Tibial artery (tissue), 4 donors: ENCODE data around the gene OR13J1.
A peak's percentile ranks its signal among the peaks of the same experiment; 100 is the strongest.

Source experiments
- DNase-seq, 2 donors: peaks; one replicate each; pipeline ENCODE4 v3.0.0-alpha.2; 2019
- H3K27ac ChIP-seq, 2 donors: fragments of 200-600 bp; sonication (generic) in 1 of 2; 1 replicate in 1 of 2; 2 replicates in 1 of 2; pipeline ENCODE4 v1.5.1; 2018 to 2019; ENCODE audit warnings: mild to moderate bottlenecking in 1 of 2
- H3K27me3 ChIP-seq, 2 donors: fragments of 200-600 bp; sonication (generic) in 1 of 2; one replicate each; pipeline versions ENCODE4 v1.5.1 to v1.6.0; 2016 to 2019
- H3K36me3 ChIP-seq, 3 donors: fragments of 200-600 bp; sonication (generic) in 2 of 3; one replicate each; pipeline ENCODE4 v1.5.1; 2016 to 2019; ENCODE audit warnings: mild to moderate bottlenecking in 2 of 3
- H3K4me1 ChIP-seq, 4 donors: fragments of 200-600 bp; sonication (generic) in 2 of 4; 1 replicate in 3 of 4; 2 replicates in 1 of 4; pipeline ENCODE4 v1.5.1; 2016 to 2019
- H3K4me3 ChIP-seq, 2 donors: fragments of 200-600 bp; sonication (generic) in 1 of 2; 1 replicate in 1 of 2; 2 replicates in 1 of 2; pipeline ENCODE4 v1.5.1; 2018 to 2019; ENCODE audit warnings: mild to moderate bottlenecking in 2 of 2
- H3K9me3 ChIP-seq, 3 donors: fragments of 200-600 bp; sonication (generic) in 1 of 3; one replicate each; pipeline ENCODE4 v1.5.1; 2016 to 2019
- CTCF ChIP-seq, 2 experiments: fragments of 200-600 bp in 1 of 2; fragments of 450-650 bp in 1 of 2; IDR thresholded peaks; one replicate each; pipeline ENCODE4 v1.5.1; 2017 to 2019; ENCODE audit warnings: antibody characterized with exemption in 2 of 2, mild to moderate bottlenecking in 1 of 2, moderate library complexity in 1 of 2
- intact Hi-C: fragments of 100-400 bp; cut with DNase I; formaldehyde crosslinking; loops from one replicate; pipeline ENCODE4 v1.15.0; 2023; ENCODE audit warnings: low total_unique reads

Gene OR13J1

GRCh38 chr9:35870351-35870923 is at the start of gene OR13J1:
OR13J1 (minus strand) TSS chr9:35870401; CDS start chr9:35870401, 0 bp downstream.
- Histone ChIP-seq H3K27ac (no peak within 1 kb of the TSS), H3K4me1 (peaks cover 0 to 2% (median 0%) of the 10 kb centered on the region in 4 donors), H3K4me3 (no peak within 1 kb of the TSS), H3K9me3 (peaks cover 0 to 3% (median 0%) of the 10 kb centered on the region in 3 donors), H3K27me3 (peaks cover 0 to 28% of the 10 kb centered on the region in 2 donors), H3K36me3 (no peaks in the 10 kb centered on the region)
- no peak for TF ChIP-seq CTCF (IDR thresholded peaks at IDR 0.05)
- DNase-seq, result no peak
- intact Hi-C loops, result no loop called here

GRCh38 chr9:35919212-35920008 is 49.2 kb upstream of the OR13J1 start:
- Histone ChIP-seq H3K36me3 (no peaks in the 10 kb centered on the region), H3K4me3 (no peak overlapping the region), H3K4me1 (peaks cover 0 to 63% (median 29%) of the 10 kb centered on the region in 4 donors), H3K27me3 (no peaks in the 10 kb centered on the region), H3K9me3 (no peaks in the 10 kb centered on the region), H3K27ac (peak overlapping the region; percentile 5 to 36)
- TF ChIP-seq CTCF (IDR thresholded peaks at IDR 0.05), result no peak
- intact Hi-C loops, result no loop called here
- DNase-seq, result no peak

- Histone ChIP-seq H3K4me1 (peaks cover 0 to 61% (median 26%) of the 10 kb centered on the region in 4 donors), H3K36me3 (no peaks in the 10 kb centered on the region), H3K4me3 (no peak overlapping the region), H3K27me3 (no peaks in the 10 kb centered on the region), H3K27ac (peak overlapping the region; percentile 5 to 24), H3K9me3 (no peaks in the 10 kb centered on the region)
- TF ChIP-seq CTCF (IDR thresholded peaks at IDR 0.05), result no peak
- intact Hi-C loops, result no loop called here
- no peak for DNase-seq
Observed at GRCh38 chr9:35918780-35919179, 48.6 kb upstream of the OR13J1 start.

- Histone ChIP-seq H3K27ac (peak overlapping the region; percentile 27 to 36), H3K4me1 (peaks cover 0 to 59% (median 30%) of the 10 kb centered on the region in 4 donors), H3K27me3 (no peaks in the 10 kb centered on the region), H3K36me3 (no peaks in the 10 kb centered on the region), H3K4me3 (no peak overlapping the region), H3K9me3 (no peaks in the 10 kb centered on the region)
- no peak for TF ChIP-seq CTCF (IDR thresholded peaks at IDR 0.05)
- no peak for DNase-seq
- intact Hi-C loops, result no loop called here
Observed at GRCh38 chr9:35917261-35917660, 47.1 kb upstream of the OR13J1 start.

- Histone ChIP-seq H3K4me1 (peaks cover 0 to 73% (median 42%) of the 10 kb centered on the region in 4 donors), H3K27me3 (no peaks in the 10 kb centered on the region), H3K27ac (peak overlapping the region in 1 of 2 donors; percentile 15), H3K36me3 (no peaks in the 10 kb centered on the region), H3K9me3 (no peaks in the 10 kb centered on the region), H3K4me3 (no peak overlapping the region)
- no peak for TF ChIP-seq CTCF (IDR thresholded peaks at IDR 0.05)
- intact Hi-C loops, result no loop called here
- no peak for DNase-seq
Observed at GRCh38 chr9:35915681-35916294, 45.6 kb upstream of the OR13J1 start.
